Gastroesophageal sphincter (tissue), 3 donors: ENCODE data around the gene SLC44A3.

ENCODE experiments used
- EP300 ChIP-seq: sonication (generic); formaldehyde crosslinking; IDR thresholded peaks from one replicate; pipeline ENCODE4 v1.6.1; 2017; ENCODE audit warnings: antibody characterized with exemption, mild to moderate bottlenecking
- POLR2A ChIP-seq, 2 donors: fragments of 450-650 bp; IDR thresholded peaks; one replicate each; pipeline ENCODE4 v1.6.1; 2017; ENCODE audit warnings: antibody characterized with exemption in 2 of 2, mild to moderate bottlenecking in 2 of 2, moderate library complexity in 1 of 2
- POLR2AphosphoS5 ChIP-seq: sonication (generic); formaldehyde crosslinking; IDR thresholded peaks from one replicate; pipeline ENCODE4 v1.6.1; 2017; ENCODE audit warnings: antibody characterized with exemption
- TF ChIP-seq, protein P1 (sequence below), 4 experiments: fragments of 200-600 bp in 2 of 4; fragments of 450-650 bp in 2 of 4; sonication (generic) in 1 of 4; IDR thresholded peaks; one replicate each; pipeline ENCODE4 v1.5.1; 2017 to 2019; ENCODE audit warnings: antibody characterized with exemption in 4 of 4, mild to moderate bottlenecking in 2 of 4, moderate library complexity in 2 of 4

DNA sequence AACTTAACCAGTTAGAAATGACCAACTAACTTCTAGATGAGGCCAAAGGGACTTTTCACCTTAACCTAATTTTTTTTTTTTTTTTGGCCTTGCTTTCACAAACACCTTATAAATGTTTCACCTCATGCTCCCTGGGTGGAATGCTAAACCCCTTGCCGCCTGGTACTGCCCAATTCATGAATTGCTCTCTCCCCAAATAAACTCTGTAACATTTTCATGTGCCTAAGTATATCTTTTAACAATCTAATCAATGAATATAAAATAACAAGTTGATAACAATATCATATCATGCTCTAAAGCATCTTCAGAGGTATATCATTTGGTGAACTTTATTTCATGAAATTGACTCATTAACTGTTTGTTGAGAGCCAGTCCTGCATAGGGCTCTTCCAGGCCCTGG lies 117.7 kb downstream of the SLC44A3 start:
- TF ChIP-seq, protein P1, sequence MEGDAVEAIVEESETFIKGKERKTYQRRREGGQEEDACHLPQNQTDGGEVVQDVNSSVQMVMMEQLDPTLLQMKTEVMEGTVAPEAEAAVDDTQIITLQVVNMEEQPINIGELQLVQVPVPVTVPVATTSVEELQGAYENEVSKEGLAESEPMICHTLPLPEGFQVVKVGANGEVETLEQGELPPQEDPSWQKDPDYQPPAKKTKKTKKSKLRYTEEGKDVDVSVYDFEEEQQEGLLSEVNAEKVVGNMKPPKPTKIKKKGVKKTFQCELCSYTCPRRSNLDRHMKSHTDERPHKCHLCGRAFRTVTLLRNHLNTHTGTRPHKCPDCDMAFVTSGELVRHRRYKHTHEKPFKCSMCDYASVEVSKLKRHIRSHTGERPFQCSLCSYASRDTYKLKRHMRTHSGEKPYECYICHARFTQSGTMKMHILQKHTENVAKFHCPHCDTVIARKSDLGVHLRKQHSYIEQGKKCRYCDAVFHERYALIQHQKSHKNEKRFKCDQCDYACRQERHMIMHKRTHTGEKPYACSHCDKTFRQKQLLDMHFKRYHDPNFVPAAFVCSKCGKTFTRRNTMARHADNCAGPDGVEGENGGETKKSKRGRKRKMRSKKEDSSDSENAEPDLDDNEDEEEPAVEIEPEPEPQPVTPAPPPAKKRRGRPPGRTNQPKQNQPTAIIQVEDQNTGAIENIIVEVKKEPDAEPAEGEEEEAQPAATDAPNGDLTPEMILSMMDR (IDR thresholded peaks at IDR 0.05): no peak
- TF ChIP-seq EP300: no peak
- no peak for TF ChIP-seq POLR2AphosphoS5
- no peak for TF ChIP-seq POLR2A (IDR thresholded peaks at IDR 0.05)
